Measurements from ENCODE around the gene ADAMTS6.

DNA sequence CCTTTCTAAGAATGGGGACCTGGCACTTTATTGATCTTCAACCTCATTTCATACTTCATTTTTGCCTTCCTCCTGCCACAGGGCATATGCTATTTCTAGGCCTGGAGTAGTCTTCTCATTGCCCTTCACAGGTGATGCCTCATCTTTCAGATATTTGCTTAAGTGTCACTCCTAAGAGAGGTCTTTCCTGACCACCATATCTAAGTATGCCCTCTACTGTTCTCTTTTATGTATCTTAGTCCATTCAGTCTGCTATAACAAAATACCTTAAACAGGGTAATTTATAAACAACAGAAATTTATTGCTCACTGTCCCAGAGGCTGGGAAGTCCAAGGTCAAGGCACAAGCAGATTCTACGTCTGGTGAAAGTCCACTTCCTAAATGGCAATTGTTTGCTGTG is 99.1 kb downstream of the ADAMTS6 start:
- TF ChIP-seq, protein P1, sequence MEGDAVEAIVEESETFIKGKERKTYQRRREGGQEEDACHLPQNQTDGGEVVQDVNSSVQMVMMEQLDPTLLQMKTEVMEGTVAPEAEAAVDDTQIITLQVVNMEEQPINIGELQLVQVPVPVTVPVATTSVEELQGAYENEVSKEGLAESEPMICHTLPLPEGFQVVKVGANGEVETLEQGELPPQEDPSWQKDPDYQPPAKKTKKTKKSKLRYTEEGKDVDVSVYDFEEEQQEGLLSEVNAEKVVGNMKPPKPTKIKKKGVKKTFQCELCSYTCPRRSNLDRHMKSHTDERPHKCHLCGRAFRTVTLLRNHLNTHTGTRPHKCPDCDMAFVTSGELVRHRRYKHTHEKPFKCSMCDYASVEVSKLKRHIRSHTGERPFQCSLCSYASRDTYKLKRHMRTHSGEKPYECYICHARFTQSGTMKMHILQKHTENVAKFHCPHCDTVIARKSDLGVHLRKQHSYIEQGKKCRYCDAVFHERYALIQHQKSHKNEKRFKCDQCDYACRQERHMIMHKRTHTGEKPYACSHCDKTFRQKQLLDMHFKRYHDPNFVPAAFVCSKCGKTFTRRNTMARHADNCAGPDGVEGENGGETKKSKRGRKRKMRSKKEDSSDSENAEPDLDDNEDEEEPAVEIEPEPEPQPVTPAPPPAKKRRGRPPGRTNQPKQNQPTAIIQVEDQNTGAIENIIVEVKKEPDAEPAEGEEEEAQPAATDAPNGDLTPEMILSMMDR (IDR thresholded peaks at IDR 0.05), result no peak
- TF ChIP-seq MAX (CRISPR knock-in tag; IDR thresholded peaks at IDR 0.05) (no peak), SP1 (CRISPR knock-in tag; conservative IDR thresholded peaks at IDR 0.05) (no peak), IRF2 (CRISPR knock-in tag; IDR thresholded peaks at IDR 0.05; ENCODE audit: borderline replicate concordance, low read depth) (no peak), FOXP1 (CRISPR knock-in tag; IDR thresholded peaks at IDR 0.05; ENCODE audit: borderline replicate concordance) (no peak)
- TF ChIP-seq, protein P2, sequence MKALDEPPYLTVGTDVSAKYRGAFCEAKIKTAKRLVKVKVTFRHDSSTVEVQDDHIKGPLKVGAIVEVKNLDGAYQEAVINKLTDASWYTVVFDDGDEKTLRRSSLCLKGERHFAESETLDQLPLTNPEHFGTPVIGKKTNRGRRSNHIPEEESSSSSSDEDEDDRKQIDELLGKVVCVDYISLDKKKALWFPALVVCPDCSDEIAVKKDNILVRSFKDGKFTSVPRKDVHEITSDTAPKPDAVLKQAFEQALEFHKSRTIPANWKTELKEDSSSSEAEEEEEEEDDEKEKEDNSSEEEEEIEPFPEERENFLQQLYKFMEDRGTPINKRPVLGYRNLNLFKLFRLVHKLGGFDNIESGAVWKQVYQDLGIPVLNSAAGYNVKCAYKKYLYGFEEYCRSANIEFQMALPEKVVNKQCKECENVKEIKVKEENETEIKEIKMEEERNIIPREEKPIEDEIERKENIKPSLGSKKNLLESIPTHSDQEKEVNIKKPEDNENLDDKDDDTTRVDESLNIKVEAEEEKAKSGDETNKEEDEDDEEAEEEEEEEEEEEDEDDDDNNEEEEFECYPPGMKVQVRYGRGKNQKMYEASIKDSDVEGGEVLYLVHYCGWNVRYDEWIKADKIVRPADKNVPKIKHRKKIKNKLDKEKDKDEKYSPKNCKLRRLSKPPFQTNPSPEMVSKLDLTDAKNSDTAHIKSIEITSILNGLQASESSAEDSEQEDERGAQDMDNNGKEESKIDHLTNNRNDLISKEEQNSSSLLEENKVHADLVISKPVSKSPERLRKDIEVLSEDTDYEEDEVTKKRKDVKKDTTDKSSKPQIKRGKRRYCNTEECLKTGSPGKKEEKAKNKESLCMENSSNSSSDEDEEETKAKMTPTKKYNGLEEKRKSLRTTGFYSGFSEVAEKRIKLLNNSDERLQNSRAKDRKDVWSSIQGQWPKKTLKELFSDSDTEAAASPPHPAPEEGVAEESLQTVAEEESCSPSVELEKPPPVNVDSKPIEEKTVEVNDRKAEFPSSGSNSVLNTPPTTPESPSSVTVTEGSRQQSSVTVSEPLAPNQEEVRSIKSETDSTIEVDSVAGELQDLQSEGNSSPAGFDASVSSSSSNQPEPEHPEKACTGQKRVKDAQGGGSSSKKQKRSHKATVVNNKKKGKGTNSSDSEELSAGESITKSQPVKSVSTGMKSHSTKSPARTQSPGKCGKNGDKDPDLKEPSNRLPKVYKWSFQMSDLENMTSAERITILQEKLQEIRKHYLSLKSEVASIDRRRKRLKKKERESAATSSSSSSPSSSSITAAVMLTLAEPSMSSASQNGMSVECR (CRISPR knock-in tag; IDR thresholded peaks at IDR 0.05; ENCODE audit: borderline replicate concordance), result no peak
